Muscle of arm (tissue), 12 donors: ENCODE results near the gene SOX30. TPM values are rescaled to one million over a fixed set of nuclear protein-coding genes. Genes with fewer than 3 reads are reported as not detected.

ENCODE experiments used
- DNase-seq: peaks from one replicate; pipeline ENCODE4 v3.0.0-alpha.2; 2013
- polyA plus RNA-seq, 12 donors: library from polyadenylated mRNA; unstranded; fragments of 120-200 nt; gene quantifications; one replicate each; pipeline ENCODE4 v1.2.1, GENCODE V29; 2013; ENCODE audit not compliant: insufficient read length in 12 of 12

SOX30 gene
- polyA plus RNA-seq, 12 donors: 0.21 to 0.59 (median 0.42) TPM; not detected in 2

- no peak for DNase-seq
Observed at GRCh38 chr5:157665467-157666070, 13.3 kb upstream of the SOX30 start.

DNA sequence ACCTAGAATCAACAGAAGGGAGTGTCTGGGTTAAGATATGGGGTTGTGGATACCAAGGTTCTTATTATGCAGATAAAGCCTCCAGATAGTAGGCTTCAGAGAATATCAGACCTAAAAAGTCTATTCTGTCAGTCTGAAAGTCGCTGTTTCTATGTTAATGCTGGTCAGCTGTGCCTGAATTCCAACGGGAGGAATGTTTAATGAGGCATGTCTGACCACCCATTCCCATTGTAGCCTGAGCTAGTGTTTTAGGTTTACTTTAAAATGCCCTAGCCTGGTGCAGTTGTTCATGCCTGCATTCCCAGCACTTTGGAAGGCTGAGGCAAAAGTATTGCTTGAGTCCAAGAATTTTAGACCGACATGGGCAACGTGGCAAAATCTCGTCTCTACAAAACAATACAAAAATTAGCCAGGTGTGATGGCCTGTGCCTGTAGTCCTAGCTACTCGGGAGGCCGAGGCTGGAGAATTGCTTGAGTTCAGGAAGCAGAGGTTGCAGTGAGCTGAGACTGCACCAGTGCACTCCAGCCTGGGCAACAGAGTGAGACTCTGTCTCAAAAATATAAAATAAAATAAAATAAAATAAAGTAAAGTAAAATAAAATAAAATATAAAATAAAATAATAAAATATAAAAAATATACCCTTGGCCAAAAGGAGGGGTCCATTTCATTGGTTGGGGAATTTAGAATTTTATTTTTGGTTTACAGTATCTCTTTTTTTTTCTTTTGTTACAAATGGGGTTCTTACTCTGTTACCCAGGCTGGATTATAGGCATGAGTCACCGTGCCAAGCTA, 7.8 kb upstream of the SOX30 start:
- DNase-seq: no peak

DNA sequence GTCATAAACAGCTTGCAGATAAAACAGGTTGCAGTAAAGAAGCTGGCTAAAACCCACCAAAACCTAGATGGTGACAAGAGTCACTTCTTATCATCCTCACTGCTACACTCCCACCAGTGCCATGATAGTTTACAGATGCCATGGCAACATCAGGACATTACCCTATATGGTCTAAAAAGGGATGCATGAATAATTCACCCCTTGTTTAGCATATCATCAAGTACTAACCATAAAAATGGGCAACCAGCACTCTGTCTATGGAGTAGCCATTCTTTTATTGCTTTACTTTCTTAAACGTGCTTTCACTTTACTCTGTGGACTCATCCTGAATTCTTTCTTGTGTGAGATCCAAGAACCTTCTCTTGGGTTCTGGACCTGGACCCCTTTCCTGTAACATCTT, 6.7 kb upstream of the SOX30 start:
- DNase-seq: no peak

DNA sequence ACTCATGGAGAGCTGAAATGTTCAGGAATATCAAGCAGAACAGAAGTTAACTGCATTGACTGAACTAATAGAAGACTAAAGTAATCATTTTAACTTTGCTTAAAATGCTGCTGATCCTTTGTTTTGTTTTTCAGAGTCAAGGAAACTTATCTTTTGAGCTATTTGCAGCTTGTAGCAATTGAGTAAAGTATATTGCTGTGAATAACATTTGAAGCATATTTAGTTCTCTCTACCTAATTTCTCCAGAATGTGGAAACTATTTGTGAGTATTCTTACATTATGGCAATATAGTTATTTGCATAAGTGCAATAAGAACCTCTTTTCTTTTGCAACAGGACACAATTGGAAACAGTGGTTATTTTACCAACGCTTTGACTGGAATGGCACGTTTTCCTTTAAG, 5.3 kb upstream of the SOX30 start:
- no peak for DNase-seq

DNA sequence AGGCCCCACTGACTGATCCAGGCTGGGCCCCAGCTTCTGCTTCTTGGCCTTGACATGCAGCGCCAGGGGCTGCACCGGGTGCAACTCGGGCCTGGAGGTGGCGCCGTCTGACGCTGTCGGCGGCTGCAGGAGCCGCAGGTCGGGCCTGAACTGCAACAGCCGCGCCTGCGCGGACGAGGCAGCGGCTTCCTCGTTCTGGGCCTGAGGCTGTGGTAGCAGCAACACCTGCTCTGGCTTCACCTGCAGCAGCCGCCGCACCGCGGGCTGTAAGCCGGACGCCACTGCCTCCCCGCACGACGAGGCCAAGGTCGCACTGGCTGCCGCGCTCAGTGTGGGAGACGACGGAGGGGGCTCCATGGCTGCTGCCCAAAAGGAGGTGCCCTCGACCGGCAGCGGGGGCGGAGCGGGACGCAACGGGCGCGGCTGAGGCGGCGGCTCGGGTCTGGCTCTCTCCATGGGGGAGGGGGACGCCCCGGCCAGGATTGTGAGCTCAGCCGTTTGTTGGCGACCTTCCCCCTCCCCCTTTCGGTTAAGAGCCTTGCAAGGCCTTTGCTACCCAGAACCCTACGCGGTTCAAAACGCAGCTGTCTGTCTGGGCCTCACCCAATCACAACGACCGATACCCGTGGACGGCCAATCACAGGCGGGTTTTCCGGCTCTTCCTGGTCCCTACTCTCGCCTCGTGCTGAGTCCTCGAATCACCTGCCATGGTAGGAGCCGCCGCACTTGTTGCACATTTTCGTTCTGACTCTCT, 438 bp downstream of the SOX30 start:
- DNase-seq: peak; percentile 46

GRCh38 chr5:157650991-157651611, 1.1 kb downstream of the SOX30 start:
- DNase-seq: no peak

DNA sequence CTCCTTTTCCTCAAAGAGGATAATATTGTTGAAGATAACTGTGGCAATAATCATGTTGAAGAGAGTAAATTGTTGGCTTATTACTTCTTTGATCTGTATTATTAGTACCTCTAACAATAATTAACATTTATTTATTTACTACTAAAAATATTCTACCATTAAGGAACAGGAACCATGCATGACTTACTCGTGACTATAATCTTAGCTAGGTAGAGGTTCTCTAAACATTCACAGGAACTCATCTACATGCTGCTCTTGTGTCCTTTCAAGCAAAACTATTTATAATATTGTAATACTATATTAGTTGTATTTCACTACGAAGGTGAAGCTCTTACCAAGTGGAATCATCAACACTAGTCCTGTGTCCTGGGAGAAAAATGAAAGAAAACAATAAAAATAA, 3.1 kb downstream of the SOX30 start:
- no peak for DNase-seq

- no peak for DNase-seq
Observed at GRCh38 chr5:157648275-157648990, 3.8 kb downstream of the SOX30 start.

- no peak for DNase-seq
Observed at GRCh38 chr5:157640406-157641066, 11.7 kb downstream of the SOX30 start.

- DNase-seq: no peak
Observed at GRCh38 chr5:157630341-157630740, 21.9 kb downstream of the SOX30 start.

- no peak for DNase-seq
Observed at GRCh38 chr5:157626831-157627230, 25.4 kb downstream of the SOX30 start.

GRCh38 chr5:157624144-157624543, 28.1 kb downstream of the SOX30 start:
- DNase-seq: no peak

- DNase-seq: no peak
Observed at GRCh38 chr5:157620776-157621175, 31.5 kb downstream of the SOX30 start.

- no peak for DNase-seq
Observed at GRCh38 chr5:157618191-157618765, 34.0 kb downstream of the SOX30 start.

DNA sequence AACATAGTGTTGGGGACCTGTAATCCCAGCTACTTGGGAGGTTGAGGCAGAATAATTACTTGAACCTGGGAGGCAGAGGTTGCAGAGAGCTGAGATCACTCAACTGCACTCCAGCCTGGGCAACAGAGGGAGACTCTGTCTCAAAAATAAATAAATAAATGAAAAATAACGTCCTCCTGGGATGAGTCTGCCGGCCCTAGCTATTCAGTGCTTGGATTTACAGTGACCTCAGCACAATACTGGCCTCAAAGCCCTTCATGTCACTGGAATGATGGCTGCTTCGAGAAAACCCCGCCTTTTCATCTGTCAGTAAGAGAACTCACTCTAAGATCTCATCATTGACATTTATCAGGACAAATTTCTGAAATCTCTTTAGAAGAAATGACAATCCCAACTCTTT, 35.5 kb downstream of the SOX30 start:
- no peak for DNase-seq

GRCh38 chr5:157613385-157614245, 38.6 kb downstream of the SOX30 start:
- DNase-seq: no peak

- DNase-seq: no peak
Observed at GRCh38 chr5:157612581-157612980, 39.7 kb downstream of the SOX30 start.

GRCh38 chr5:157611571-157612476, 40.4 kb downstream of the SOX30 start:
- DNase-seq: peak; percentile 25

GRCh38 chr5:157610990-157611389, 41.2 kb downstream of the SOX30 start:
- DNase-seq: no peak
